ENCODE results near the gene SORCS1. TPM values are rescaled to one million over a fixed set of nuclear protein-coding genes. Genes with fewer than 3 reads are reported as not detected.

Gene SORCS1
- total RNA-seq, 1 experiment from 2014 or later = not detected

GRCh38 chr10:106615081-106615480 is 549.4 kb downstream of the SORCS1 start:
- BruUV-seq (replicated peaks) = no TSS peak
- Histone ChIP-seq H3K9me3 (ENCODE audit: control insufficient read depth in 1 of 2, insufficient read depth in 1 of 2, low read depth in 1 of 2, low read length in 2 of 2) (peaks cover 23 to 26% of the 10 kb centered on the region in 2 experiments; a peak in 2 of 4 replicates), H3K9ac (ENCODE audit: low read length) (no peak overlapping the region), H3K4me2 (ENCODE audit: low read length) (no peak overlapping the region), H3K79me2 (ENCODE audit: insufficient read depth, low read length) (no peaks in the 10 kb centered on the region), H3K9me2 (ENCODE audit: insufficient read depth) (no peaks in the 10 kb centered on the region), H3K4me1 (ENCODE audit: control insufficient read depth in 1 of 2, insufficient read depth in 2 of 2, low read length in 2 of 2) (no peaks in the 10 kb centered on the region), H3K4me3 (replicated peaks in 1 of 2; ENCODE audit: low read depth in 1 of 2, low read length in 2 of 2) (no peak overlapping the region), H3K36me3 (ENCODE audit: control insufficient read depth in 1 of 2, insufficient read depth in 2 of 2, low read length in 2 of 2) (no peaks in the 10 kb centered on the region), H3K27me3 (ENCODE audit: insufficient read depth, low read length) (no peaks in the 10 kb centered on the region), H4K20me1 (ENCODE audit: insufficient read depth) (no peaks in the 10 kb centered on the region), H2AFZ (ENCODE audit: low read depth, low read length, poor library complexity, severe bottlenecking) (no peak overlapping the region), H3K27ac (ENCODE audit: low read depth, low read length) (no peak overlapping the region)
- CTCF ChIA-PET = no interaction called here
- ATAC-seq (no peak), DNase-seq (ENCODE audit: low read depth, low spot score) (no peak)
- POLR2A ChIA-PET = no interaction called here
- intact Hi-C loops (cut with micrococcal nuclease) = no loop called here
- TF ChIP-seq REST (IDR thresholded peaks at IDR 0.05; ENCODE audit: low read depth) (no peak), CEBPB (IDR thresholded peaks at IDR 0.05; ENCODE audit: low read depth) (no peak), ELF1 (IDR thresholded peaks at IDR 0.05; ENCODE audit: borderline replicate concordance, low read depth) (no peak), ZBTB33 (IDR thresholded peaks at IDR 0.05; ENCODE audit: extremely low read depth, insufficient replicate concordance, low read length) (no peak), SP1 (IDR thresholded peaks at IDR 0.05; ENCODE audit: low read depth) (no peak)
- RAD21 ChIA-PET (ENCODE audit: low non-redundant PET in 1 of 2, low total read pairs in 2 of 2, uncharacterized antibody in 2 of 2, unreplicated experiment in 2 of 2) = no interaction called here

Data from HCT116 (cell line).